SK-N-SH (cell line): Measurements from ENCODE around the gene FTCD. TPM values are rescaled to one million over a fixed set of nuclear protein-coding genes. Genes with fewer than 3 reads are reported as not detected.

Experiments
- CTCF ChIA-PET: fragments of 300-600, 350-600 bp; formaldehyde crosslinking; extraction: SDS; loops from one replicate; lab custom pipeline; 2021; lab: Yijun Ruan, JAX
- POLR2A ChIA-PET: fragments of 350-600 bp; sonication (Branson Sonifier 250); formaldehyde crosslinking; extraction: SDS; loops from one replicate; lab custom pipeline; 2020; ENCODE audit warnings: antibody characterized with exemption, inconsistent platforms; lab: Yijun Ruan, JAX
- DNase-seq: peaks from one replicate; pipeline ENCODE4 v3.0.0; 2012
- H2AFZ ChIP-seq: fragments of 200-600 bp; sonication (generic); 2 replicates; pipeline ENCODE4 v1.8.1; 2016; ENCODE audit warnings: antibody characterized with exemption, mild to moderate bottlenecking, low read depth
- H3F3A ChIP-seq: fragments of 200-600 bp; sonication (generic); replicated peaks from 2 replicates; pipeline ENCODE3; 2016; ENCODE audit warnings: antibody characterized with exemption, mild to moderate bottlenecking; ENCODE audit not compliant: insufficient read depth
- H3K27ac ChIP-seq, 2 experiments: fragments of 200-500 bp in 1 of 2; fragments of 200-600 bp in 1 of 2; sonication (Bioruptor generic) in 1 of 2; sonication (generic), shearing (Covaris generic) in 1 of 2; 2 replicates each; pipeline versions ENCODE4 v1.5.1 to v1.6.1; 2014 to 2016; ENCODE audit warnings: low read depth in 2 of 2, inconsistent platforms in 1 of 2, low read length in 1 of 2, mild to moderate bottlenecking in 1 of 2, mixed read lengths in 1 of 2
- H3K27me3 ChIP-seq: fragments of 200-600 bp; sonication (generic), shearing (Covaris generic); 2 replicates; pipeline ENCODE4 v1.6.1; 2016; ENCODE audit warnings: mixed run types; ENCODE audit not compliant: insufficient read depth
- H3K36me3 ChIP-seq, 2 experiments: fragments of 200-500 bp in 1 of 2; fragments of 200-600 bp in 1 of 2; sonication (Bioruptor generic) in 1 of 2; sonication (generic) in 1 of 2; replicated peaks in 1 of 2; 2 replicates each; pipeline versions ENCODE3 to v1.5.1; 2014 to 2016; ENCODE audit warnings: low read length in 1 of 2, mild to moderate bottlenecking in 1 of 2; ENCODE audit not compliant: insufficient read depth in 2 of 2, control insufficient read depth in 1 of 2
- H3K4me1 ChIP-seq, 2 experiments: fragments of 200-500 bp in 1 of 2; fragments of 200-600 bp in 1 of 2; sonication (Bioruptor generic) in 1 of 2; sonication (generic), shearing (Covaris generic) in 1 of 2; 2 replicates each; pipeline versions ENCODE4 v1.5.1 to v1.6.1; 2014 to 2016; ENCODE audit warnings: low read depth in 1 of 2, low read length in 1 of 2, mixed run types in 1 of 2; ENCODE audit not compliant: insufficient read depth in 2 of 2, control insufficient read depth in 1 of 2
- H3K4me2 ChIP-seq: fragments of 200-600 bp; sonication (generic), shearing (Covaris generic); 2 replicates; pipeline ENCODE4 v1.6.1; 2017; ENCODE audit warnings: mixed run types
- H3K4me3 ChIP-seq, 2 experiments: fragments of 200-500 bp in 1 of 2; fragments of 200-600 bp in 1 of 2; sonication (Bioruptor generic) in 1 of 2; sonication (generic), shearing (Covaris generic) in 1 of 2; 2 replicates each; pipeline versions ENCODE4 v1.5.1 to v1.8.1; 2014 to 2016; ENCODE audit warnings: low read depth in 2 of 2, inconsistent platforms in 1 of 2, low read length in 1 of 2, mild to moderate bottlenecking in 1 of 2, mixed read lengths in 1 of 2, moderate library complexity in 1 of 2
- H3K79me2 ChIP-seq: fragments of 200-600 bp; sonication (generic); 2 replicates; pipeline ENCODE4 v1.8.1; 2017; ENCODE audit warnings: mild to moderate bottlenecking; ENCODE audit not compliant: insufficient read depth
- H3K9ac ChIP-seq: fragments of 200-600 bp; sonication (generic); 2 replicates; pipeline ENCODE4 v1.6.1; 2017; ENCODE audit warnings: mixed run types
- H3K9me2 ChIP-seq: fragments of 200-600 bp; sonication (generic); 2 replicates; pipeline ENCODE4 v1.6.1; 2017; ENCODE audit warnings: mixed run types
- H3K9me3 ChIP-seq: fragments of 200-600 bp; sonication (generic); 2 replicates; pipeline ENCODE4 v1.6.1; 2017; ENCODE audit warnings: mixed run types, mild to moderate bottlenecking, moderate library complexity
- H4K20me1 ChIP-seq: fragments of 200-600 bp; sonication (generic); 2 replicates; pipeline ENCODE4 v1.6.1; 2017; ENCODE audit warnings: mild to moderate bottlenecking, mixed run types; ENCODE audit not compliant: insufficient read depth
- FOSL2 ChIP-seq: IDR thresholded peaks from 2 replicates; pipeline ENCODE4 v1.4.0; 2012; ENCODE audit warnings: low read depth, mild to moderate bottlenecking, moderate library complexity, borderline replicate concordance
- FOXM1 ChIP-seq: IDR thresholded peaks from 2 replicates; pipeline ENCODE4 v1.4.0; 2012; ENCODE audit warnings: low read depth, mild to moderate bottlenecking
- GABPA ChIP-seq: IDR thresholded peaks from 2 replicates; pipeline ENCODE4 v1.4.0; 2012; ENCODE audit warnings: low read depth, mild to moderate bottlenecking
- GATA2 ChIP-seq: sonication (generic); formaldehyde crosslinking; IDR thresholded peaks from 2 replicates; pipeline ENCODE4 v1.5.0; 2020; ENCODE audit warnings: mild to moderate bottlenecking, missing genetic modification reagents
- POLR2AphosphoS5 ChIP-seq: IDR thresholded peaks from 2 replicates; pipeline ENCODE4 v1.6.1; 2012; ENCODE audit warnings: low read depth, low read length
- SIN3A ChIP-seq: IDR thresholded peaks from 2 replicates; pipeline ENCODE4 v1.6.1; 2012; ENCODE audit warnings: low read depth, mild to moderate bottlenecking, low read length, moderate library complexity, borderline replicate concordance
- WGBS: methylation state at CpG from one replicate; pipeline ENCODE4 v1.1.6; 2017; ENCODE audit warnings: low lambda C conversion rate; 5-methylcytosine and 5-hydroxymethylcytosine counted together
- polyA plus RNA-seq, 3 experiments: library from polyadenylated mRNA; depleted of rRNA; stranded (reverse); fragments of >200 nt; gene quantifications; 2 replicates each; pipeline ENCODE4 v1.2.3, GENCODE V29; 2012
- TF ChIP-seq, protein P1 (sequence below): IDR thresholded peaks from 2 replicates; pipeline ENCODE4 v1.4.0; 2012; ENCODE audit warnings: low read depth
- TF ChIP-seq, protein P2 (sequence below): IDR thresholded peaks from 2 replicates; pipeline ENCODE4 v1.4.0; 2012; ENCODE audit warnings: low read depth, borderline replicate concordance
- TF ChIP-seq, protein P3 (sequence below): IDR thresholded peaks from 2 replicates; pipeline ENCODE4 v1.6.1; 2012; ENCODE audit warnings: mild to moderate bottlenecking, low read depth, low read length, moderate library complexity
- TF ChIP-seq, protein P4 (sequence below): fragments of 200-600 bp; sonication (generic); IDR thresholded peaks from 2 replicates; pipeline ENCODE4 v1.6.1; 2017; ENCODE audit warnings: antibody characterized with exemption, mild to moderate bottlenecking, moderate library complexity

Gene FTCD
- polyA plus RNA-seq, 1 of the 3 experiments (the other 2 are of a cell fraction): 0.33 TPM

DNA sequence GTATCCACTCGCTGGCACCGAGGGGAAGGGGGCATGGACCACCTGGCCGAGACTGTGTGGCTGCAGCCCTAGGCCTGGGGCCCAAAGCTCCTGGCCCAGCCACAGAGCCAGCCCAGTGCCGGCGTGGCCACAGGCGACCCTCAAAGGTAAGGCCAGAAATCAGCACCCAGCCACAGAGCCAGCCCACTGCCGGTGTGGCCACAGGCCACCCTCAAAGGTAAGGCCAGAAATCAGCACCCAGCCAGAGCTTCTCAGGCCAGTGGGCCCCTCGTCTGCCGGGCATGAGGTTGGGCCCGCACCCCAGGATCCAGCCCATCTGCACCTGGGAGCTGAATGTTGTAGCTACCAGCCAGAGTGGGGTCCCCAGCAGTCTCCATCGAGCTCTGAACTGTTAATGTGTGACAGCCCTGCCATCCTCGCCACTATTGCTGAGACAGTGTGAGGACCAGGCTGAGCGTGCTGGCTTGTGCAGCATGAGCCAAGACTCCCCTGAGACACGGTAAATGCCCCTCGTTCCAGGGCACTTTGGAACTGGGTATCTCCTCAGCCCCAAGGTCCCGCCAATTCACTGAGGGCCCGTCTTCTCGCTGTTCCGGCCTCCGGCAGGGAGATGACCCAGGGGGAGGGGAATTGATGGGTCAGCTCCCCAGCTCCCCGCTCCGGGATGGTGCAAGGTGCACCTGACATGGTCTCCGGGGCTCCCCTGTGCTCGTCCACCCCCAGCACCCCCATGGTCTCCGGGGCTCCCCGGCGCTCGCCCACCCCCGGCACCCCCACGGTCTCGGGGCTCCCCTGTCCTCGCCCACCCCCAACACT, 4.7 kb upstream of the FTCD start:
- no peak overlapping the region for H3K27ac ChIP-seq
- H3K4me3 ChIP-seq: no peak overlapping the region
- WGBS: 81% methylated on average over 14 of the region's 32 CpGs
- CTCF ChIA-PET: interaction anchor here (0.7 to 1.4 kb wide), 4 partner anchors 11 to 69 kb away, joined by 3 to 5 read pairs (median 4); partner anchors contain the start of gene LSS
- H3K36me3 ChIP-seq: no peaks in the 10 kb centered on the region
- DNase-seq: no peak
- no peak overlapping the region for H3K9ac ChIP-seq
- no peaks in the 10 kb centered on the region for H3K9me2 ChIP-seq
- no peak overlapping the region for H3K4me2 ChIP-seq
- no peaks in the 10 kb centered on the region for H3K4me1 ChIP-seq
- no peaks in the 10 kb centered on the region for H3K9me3 ChIP-seq
- POLR2A ChIA-PET: no interaction called here
- no peaks in the 10 kb centered on the region for H3K27me3 ChIP-seq
- no peaks in the 10 kb centered on the region for H3K79me2 ChIP-seq
- H2AFZ ChIP-seq: no peak overlapping the region
- H4K20me1 ChIP-seq: no peaks in the 10 kb centered on the region
- no peak for TF ChIP-seq FOXM1
- TF ChIP-seq GABPA: no peak
- TF ChIP-seq, protein P1, sequence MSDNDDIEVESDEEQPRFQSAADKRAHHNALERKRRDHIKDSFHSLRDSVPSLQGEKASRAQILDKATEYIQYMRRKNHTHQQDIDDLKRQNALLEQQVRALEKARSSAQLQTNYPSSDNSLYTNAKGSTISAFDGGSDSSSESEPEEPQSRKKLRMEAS: no peak
- no peak for TF ChIP-seq GATA2 (CRISPR knock-in tag)
- TF ChIP-seq, protein P2, sequence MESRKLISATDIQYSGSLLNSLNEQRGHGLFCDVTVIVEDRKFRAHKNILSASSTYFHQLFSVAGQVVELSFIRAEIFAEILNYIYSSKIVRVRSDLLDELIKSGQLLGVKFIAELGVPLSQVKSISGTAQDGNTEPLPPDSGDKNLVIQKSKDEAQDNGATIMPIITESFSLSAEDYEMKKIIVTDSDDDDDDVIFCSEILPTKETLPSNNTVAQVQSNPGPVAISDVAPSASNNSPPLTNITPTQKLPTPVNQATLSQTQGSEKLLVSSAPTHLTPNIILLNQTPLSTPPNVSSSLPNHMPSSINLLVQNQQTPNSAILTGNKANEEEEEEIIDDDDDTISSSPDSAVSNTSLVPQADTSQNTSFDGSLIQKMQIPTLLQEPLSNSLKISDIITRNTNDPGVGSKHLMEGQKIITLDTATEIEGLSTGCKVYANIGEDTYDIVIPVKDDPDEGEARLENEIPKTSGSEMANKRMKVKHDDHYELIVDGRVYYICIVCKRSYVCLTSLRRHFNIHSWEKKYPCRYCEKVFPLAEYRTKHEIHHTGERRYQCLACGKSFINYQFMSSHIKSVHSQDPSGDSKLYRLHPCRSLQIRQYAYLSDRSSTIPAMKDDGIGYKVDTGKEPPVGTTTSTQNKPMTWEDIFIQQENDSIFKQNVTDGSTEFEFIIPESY: no peak
- TF ChIP-seq, protein P3, sequence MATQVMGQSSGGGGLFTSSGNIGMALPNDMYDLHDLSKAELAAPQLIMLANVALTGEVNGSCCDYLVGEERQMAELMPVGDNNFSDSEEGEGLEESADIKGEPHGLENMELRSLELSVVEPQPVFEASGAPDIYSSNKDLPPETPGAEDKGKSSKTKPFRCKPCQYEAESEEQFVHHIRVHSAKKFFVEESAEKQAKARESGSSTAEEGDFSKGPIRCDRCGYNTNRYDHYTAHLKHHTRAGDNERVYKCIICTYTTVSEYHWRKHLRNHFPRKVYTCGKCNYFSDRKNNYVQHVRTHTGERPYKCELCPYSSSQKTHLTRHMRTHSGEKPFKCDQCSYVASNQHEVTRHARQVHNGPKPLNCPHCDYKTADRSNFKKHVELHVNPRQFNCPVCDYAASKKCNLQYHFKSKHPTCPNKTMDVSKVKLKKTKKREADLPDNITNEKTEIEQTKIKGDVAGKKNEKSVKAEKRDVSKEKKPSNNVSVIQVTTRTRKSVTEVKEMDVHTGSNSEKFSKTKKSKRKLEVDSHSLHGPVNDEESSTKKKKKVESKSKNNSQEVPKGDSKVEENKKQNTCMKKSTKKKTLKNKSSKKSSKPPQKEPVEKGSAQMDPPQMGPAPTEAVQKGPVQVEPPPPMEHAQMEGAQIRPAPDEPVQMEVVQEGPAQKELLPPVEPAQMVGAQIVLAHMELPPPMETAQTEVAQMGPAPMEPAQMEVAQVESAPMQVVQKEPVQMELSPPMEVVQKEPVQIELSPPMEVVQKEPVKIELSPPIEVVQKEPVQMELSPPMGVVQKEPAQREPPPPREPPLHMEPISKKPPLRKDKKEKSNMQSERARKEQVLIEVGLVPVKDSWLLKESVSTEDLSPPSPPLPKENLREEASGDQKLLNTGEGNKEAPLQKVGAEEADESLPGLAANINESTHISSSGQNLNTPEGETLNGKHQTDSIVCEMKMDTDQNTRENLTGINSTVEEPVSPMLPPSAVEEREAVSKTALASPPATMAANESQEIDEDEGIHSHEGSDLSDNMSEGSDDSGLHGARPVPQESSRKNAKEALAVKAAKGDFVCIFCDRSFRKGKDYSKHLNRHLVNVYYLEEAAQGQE: no peak
- no peak for TF ChIP-seq FOSL2
- TF ChIP-seq POLR2AphosphoS5: no peak
- TF ChIP-seq SIN3A: no peak
- TF ChIP-seq, protein P4, sequence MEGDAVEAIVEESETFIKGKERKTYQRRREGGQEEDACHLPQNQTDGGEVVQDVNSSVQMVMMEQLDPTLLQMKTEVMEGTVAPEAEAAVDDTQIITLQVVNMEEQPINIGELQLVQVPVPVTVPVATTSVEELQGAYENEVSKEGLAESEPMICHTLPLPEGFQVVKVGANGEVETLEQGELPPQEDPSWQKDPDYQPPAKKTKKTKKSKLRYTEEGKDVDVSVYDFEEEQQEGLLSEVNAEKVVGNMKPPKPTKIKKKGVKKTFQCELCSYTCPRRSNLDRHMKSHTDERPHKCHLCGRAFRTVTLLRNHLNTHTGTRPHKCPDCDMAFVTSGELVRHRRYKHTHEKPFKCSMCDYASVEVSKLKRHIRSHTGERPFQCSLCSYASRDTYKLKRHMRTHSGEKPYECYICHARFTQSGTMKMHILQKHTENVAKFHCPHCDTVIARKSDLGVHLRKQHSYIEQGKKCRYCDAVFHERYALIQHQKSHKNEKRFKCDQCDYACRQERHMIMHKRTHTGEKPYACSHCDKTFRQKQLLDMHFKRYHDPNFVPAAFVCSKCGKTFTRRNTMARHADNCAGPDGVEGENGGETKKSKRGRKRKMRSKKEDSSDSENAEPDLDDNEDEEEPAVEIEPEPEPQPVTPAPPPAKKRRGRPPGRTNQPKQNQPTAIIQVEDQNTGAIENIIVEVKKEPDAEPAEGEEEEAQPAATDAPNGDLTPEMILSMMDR: no peak
- H3F3A ChIP-seq: no peaks in the 10 kb centered on the region
